SJCRH30 (cell line): ENCODE results near the gene CTBS. TPM values are rescaled to one million over a fixed set of nuclear protein-coding genes. Genes with fewer than 3 reads are reported as not detected.
"Not testable (repeated sequence)": the region's sequence is repeated elsewhere in the genome, so short reads cannot be mapped to it uniquely, and the experiment has no call there.

ENCODE experiments used
- DNase-seq, 2 experiments: peaks; one replicate each; pipeline ENCODE4 v3.0.0-alpha.2; 2015 to 2020
- H3K27ac ChIP-seq: fragments of 250-450 bp; sonication (Bioruptor Pico); 2 replicates; pipeline ENCODE4 v1.5.1; 2020; ENCODE audit warnings: mild to moderate bottlenecking, moderate library complexity
- H3K27me3 ChIP-seq: fragments of 250-450 bp; sonication (Bioruptor Pico); 2 replicates; pipeline ENCODE4 v1.5.1; 2020; ENCODE audit warnings: mild to moderate bottlenecking, moderate library complexity
- H3K36me3 ChIP-seq: fragments of 250-450 bp; sonication (Bioruptor Pico); 2 replicates; pipeline ENCODE4 v1.5.1; 2020; ENCODE audit warnings: mild to moderate bottlenecking, moderate library complexity
- H3K4me1 ChIP-seq: fragments of 250-450 bp; sonication (Bioruptor Pico); 2 replicates; pipeline ENCODE4 v1.5.1; 2020; ENCODE audit warnings: mild to moderate bottlenecking, moderate library complexity
- H3K4me3 ChIP-seq: fragments of 250-450 bp; sonication (Bioruptor Pico); 2 replicates; pipeline ENCODE4 v1.5.1; 2020; ENCODE audit warnings: mild to moderate bottlenecking, moderate library complexity
- H3K9me3 ChIP-seq: fragments of 250-450 bp; sonication (Bioruptor Pico); replicated peaks from 2 replicates; pipeline ENCODE4 v1.5.1; 2020; ENCODE audit warnings: mild to moderate bottlenecking, moderate library complexity
- total RNA-seq: library from RNA; depleted of rRNA; stranded (reverse); fragments of >200 nt; shearing (Covaris generic); gene quantifications from 2 replicates; pipeline ENCODE4 v1.2.3, GENCODE V29; 2014

The CTBS gene
- total RNA-seq, 1 experiment from 2014 or later: 5.3 TPM

GRCh38 chr1:84600796-84601195 is 26.6 kb upstream of the CTBS start:
- Histone ChIP-seq H3K27ac (no peak overlapping the region), H3K36me3 (no peaks in the 10 kb centered on the region), H3K9me3 (0 out of 2 replicates have a peak, but pooled peaks cover 8% of the 10 kb centered on the region), H3K4me3 (no peak overlapping the region), H3K4me1 (no peaks in the 10 kb centered on the region), H3K27me3 (no peaks in the 10 kb centered on the region)
- DNase-seq: no peak

GRCh38 chr1:84598846-84599741 is 24.9 kb upstream of the CTBS start:
- Histone ChIP-seq H3K27ac (no peak overlapping the region), H3K27me3 (no peaks in the 10 kb centered on the region), H3K9me3 (no peaks in the 10 kb centered on the region; the same call in 1 of the 2 replicates), H3K4me3 (no peak overlapping the region), H3K36me3 (no peaks in the 10 kb centered on the region), H3K4me1 (no peaks in the 10 kb centered on the region)
- DNase-seq: no peak

- Histone ChIP-seq H3K4me1 (no peaks in the 10 kb centered on the region), H3K27me3 (no peaks in the 10 kb centered on the region), H3K27ac (no peak overlapping the region), H3K4me3 (no peak overlapping the region), H3K36me3 (no peaks in the 10 kb centered on the region), H3K9me3 (peaks cover 4% of the 10 kb centered on the region; the same call in 1 of the 2 replicates)
- no peak for DNase-seq
These were observed 24.2 kb upstream of the CTBS start for GRCh38 chr1:84598418-84598817.

- Histone ChIP-seq H3K27me3 (no peaks in the 10 kb centered on the region), H3K27ac (no peak overlapping the region), H3K36me3 (no peaks in the 10 kb centered on the region), H3K4me1 (no peaks in the 10 kb centered on the region), H3K9me3 (peaks cover 5% of the 10 kb centered on the region; the same call in 1 of the 2 replicates), H3K4me3 (no peak overlapping the region)
- no peak for DNase-seq
These were observed 22.8 kb upstream of the CTBS start for GRCh38 chr1:84597011-84597410.

GRCh38 chr1:84594959-84595358 is 20.7 kb upstream of the CTBS start:
- not testable (repeated sequence) for H3K27ac ChIP-seq, H3K4me3 ChIP-seq, H3K9me3 ChIP-seq, H3K27me3 ChIP-seq, H3K36me3 ChIP-seq, DNase-seq, H3K4me1 ChIP-seq

GRCh38 chr1:84587099-84587498 is 12.9 kb upstream of the CTBS start:
- no peak for DNase-seq
- 0 out of 2 replicates have a peak, but pooled peaks cover 2% of the 10 kb centered on the region for H3K4me1 ChIP-seq
- H3K36me3 ChIP-seq: no peaks in the 10 kb centered on the region
- H3K4me3 ChIP-seq: no peak overlapping the region
- no peaks in the 10 kb centered on the region for H3K9me3 ChIP-seq
- no peaks in the 10 kb centered on the region for H3K27me3 ChIP-seq
- H3K27ac ChIP-seq: no peak overlapping the region

- H3K4me1 ChIP-seq: 0 out of 2 replicates have a peak, but pooled peaks cover 2% of the 10 kb centered on the region
- H3K4me3 ChIP-seq: no peak overlapping the region
- no peak overlapping the region for H3K27ac ChIP-seq
- no peak for DNase-seq
- no peaks in the 10 kb centered on the region for H3K27me3 ChIP-seq
- no peaks in the 10 kb centered on the region for H3K36me3 ChIP-seq
- H3K9me3 ChIP-seq: no peaks in the 10 kb centered on the region
These were observed 11.6 kb upstream of the CTBS start for GRCh38 chr1:84585803-84586202.

- H3K27ac ChIP-seq: no peak overlapping the region
- H3K36me3 ChIP-seq: no peaks in the 10 kb centered on the region
- H3K27me3 ChIP-seq: no peaks in the 10 kb centered on the region
- no peaks in the 10 kb centered on the region for H3K9me3 ChIP-seq
- 0 out of 2 replicates have a peak, but pooled peaks cover 2% of the 10 kb centered on the region for H3K4me1 ChIP-seq
- no peak for DNase-seq
- H3K4me3 ChIP-seq: no peak overlapping the region
These were observed 9.9 kb upstream of the CTBS start for GRCh38 chr1:84584126-84584525.

- peak overlapping the region; percentile 30; the same call in 1 of the 2 replicates for H3K27ac ChIP-seq
These were observed 9.4 kb upstream of the CTBS start for GRCh38 chr1:84583648-84584047.

GRCh38 chr1:84582802-84583587 is 8.8 kb upstream of the CTBS start:
- no peaks in the 10 kb centered on the region for H3K27me3 ChIP-seq
- peak overlapping the region; percentile 34 for H3K4me3 ChIP-seq
- H3K4me1 ChIP-seq: 0 out of 2 replicates have a peak, but pooled peaks cover 2% of the 10 kb centered on the region
- peak overlapping the region; percentile 30; the same call in 1 of the 2 replicates for H3K27ac ChIP-seq
- no peaks in the 10 kb centered on the region for H3K9me3 ChIP-seq
- DNase-seq: peak; percentile 64 to 78
- no peaks in the 10 kb centered on the region for H3K36me3 ChIP-seq

More at GRCh38 chr1:84583648-84584047, 9.4 kb upstream of the CTBS start:
- peak overlapping the region; percentile 34 for H3K4me3 ChIP-seq
- H3K27me3 ChIP-seq: no peaks in the 10 kb centered on the region
- H3K36me3 ChIP-seq: no peaks in the 10 kb centered on the region
- no peaks in the 10 kb centered on the region for H3K9me3 ChIP-seq
- DNase-seq: no peak
- H3K4me1 ChIP-seq: 0 out of 2 replicates have a peak, but pooled peaks cover 2% of the 10 kb centered on the region

- no peaks in the 10 kb centered on the region for H3K9me3 ChIP-seq
- H3K4me1 ChIP-seq: 0 out of 2 replicates have a peak, but pooled peaks cover 2% of the 10 kb centered on the region
- H3K27me3 ChIP-seq: no peaks in the 10 kb centered on the region
- DNase-seq: no peak
- H3K4me3 ChIP-seq: no peak overlapping the region
- no peak overlapping the region for H3K27ac ChIP-seq
- H3K36me3 ChIP-seq: no peaks in the 10 kb centered on the region
These were observed 7.4 kb upstream of the CTBS start for GRCh38 chr1:84581648-84582047.

GRCh38 chr1:84574936-84575335 is 696 bp upstream of the CTBS start:
- Histone ChIP-seq H3K36me3 (no peaks in the 10 kb centered on the region), H3K4me3 (peak overlapping the region; percentile 77), H3K27ac (no peak overlapping the region), H3K27me3 (no peaks in the 10 kb centered on the region), H3K4me1 (peaks cover 3% of the 10 kb centered on the region; the same call in 1 of the 2 replicates), H3K9me3 (no peaks in the 10 kb centered on the region)
- peak in 1 of 2 experiments; percentile 22 for DNase-seq

GRCh38 chr1:84573481-84573966 is 716 bp downstream of the CTBS start:
- H3K27me3 ChIP-seq: no peaks in the 10 kb centered on the region
- peak overlapping the region; percentile 77 for H3K4me3 ChIP-seq
- H3K27ac ChIP-seq: peak overlapping the region; percentile 81
- DNase-seq: no peak
- H3K4me1 ChIP-seq: peaks cover 3% of the 10 kb centered on the region; the same call in 1 of the 2 replicates
- no peaks in the 10 kb centered on the region for H3K9me3 ChIP-seq
- no peaks in the 10 kb centered on the region for H3K36me3 ChIP-seq

GRCh38 chr1:84571150-84571535 is 3.1 kb downstream of the CTBS start:
- Histone ChIP-seq H3K9me3 (no peaks in the 10 kb centered on the region), H3K27ac (no peak overlapping the region), H3K4me3 (no peak overlapping the region), H3K27me3 (no peaks in the 10 kb centered on the region), H3K4me1 (peaks cover 3% of the 10 kb centered on the region; the same call in 1 of the 2 replicates), H3K36me3 (no peaks in the 10 kb centered on the region)
- no peak for DNase-seq
